ENCODE measurements around the gene ADD2. TPM values are rescaled to one million over a fixed set of nuclear protein-coding genes. Genes with fewer than 3 reads are reported as not detected.
"Not testable (repeated sequence)": the region's sequence is repeated elsewhere in the genome, so short reads cannot be mapped to it uniquely, and the experiment has no call there.

ADD2 gene
- total RNA-seq, 3 donors from 2014 or later, result 0.43 to 4.0 (median 1.1) TPM

GRCh38 chr2:70663411-70663810 lies 104.6 kb downstream of the ADD2 start:
- Histone ChIP-seq H3K9me3 (no peaks in the 10 kb centered on the region), H3K36me3 (ENCODE audit: low read depth) (no peaks in the 10 kb centered on the region), H3K4me1 (ENCODE audit: low read depth) (no peaks in the 10 kb centered on the region), H3K4me3 (no peak overlapping the region)
- DNase-seq (no peak), ATAC-seq (no peak)
- intact Hi-C loops (cut with DNase I, micrococcal nuclease), result no loop called here
- TF ChIP-seq, protein P1, sequence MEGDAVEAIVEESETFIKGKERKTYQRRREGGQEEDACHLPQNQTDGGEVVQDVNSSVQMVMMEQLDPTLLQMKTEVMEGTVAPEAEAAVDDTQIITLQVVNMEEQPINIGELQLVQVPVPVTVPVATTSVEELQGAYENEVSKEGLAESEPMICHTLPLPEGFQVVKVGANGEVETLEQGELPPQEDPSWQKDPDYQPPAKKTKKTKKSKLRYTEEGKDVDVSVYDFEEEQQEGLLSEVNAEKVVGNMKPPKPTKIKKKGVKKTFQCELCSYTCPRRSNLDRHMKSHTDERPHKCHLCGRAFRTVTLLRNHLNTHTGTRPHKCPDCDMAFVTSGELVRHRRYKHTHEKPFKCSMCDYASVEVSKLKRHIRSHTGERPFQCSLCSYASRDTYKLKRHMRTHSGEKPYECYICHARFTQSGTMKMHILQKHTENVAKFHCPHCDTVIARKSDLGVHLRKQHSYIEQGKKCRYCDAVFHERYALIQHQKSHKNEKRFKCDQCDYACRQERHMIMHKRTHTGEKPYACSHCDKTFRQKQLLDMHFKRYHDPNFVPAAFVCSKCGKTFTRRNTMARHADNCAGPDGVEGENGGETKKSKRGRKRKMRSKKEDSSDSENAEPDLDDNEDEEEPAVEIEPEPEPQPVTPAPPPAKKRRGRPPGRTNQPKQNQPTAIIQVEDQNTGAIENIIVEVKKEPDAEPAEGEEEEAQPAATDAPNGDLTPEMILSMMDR (IDR thresholded peaks at IDR 0.05), result no peak

DNA sequence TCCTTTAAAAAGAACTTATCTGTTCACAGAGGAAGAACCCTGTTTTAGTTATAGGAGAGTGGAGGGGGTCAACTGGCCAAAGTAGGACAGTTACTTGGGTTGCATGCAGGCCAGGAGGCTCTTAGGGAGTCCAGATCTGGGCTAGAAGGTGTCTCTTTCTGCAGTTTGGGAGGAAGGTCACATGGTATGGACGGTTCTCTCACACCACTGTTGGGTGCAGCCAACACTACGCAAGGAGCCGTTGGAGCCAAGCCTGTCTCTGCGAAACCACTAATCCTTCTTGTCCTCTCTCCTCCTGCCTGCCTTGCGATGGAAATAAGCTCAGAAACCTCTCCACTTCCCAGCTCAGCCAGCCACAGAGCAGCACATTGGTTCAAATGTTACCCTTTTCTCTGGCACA lies 108.4 kb downstream of the ADD2 start:
- Histone ChIP-seq H3K9me3 (no peaks in the 10 kb centered on the region), H3K36me3 (ENCODE audit: low read depth) (no peaks in the 10 kb centered on the region), H3K4me1 (ENCODE audit: low read depth) (no peaks in the 10 kb centered on the region), H3K4me3 (no peak overlapping the region)
- no peak for ATAC-seq
- DNase-seq, result no peak
- intact Hi-C loops (cut with DNase I, micrococcal nuclease), result no loop called here
- TF ChIP-seq, protein P1 (IDR thresholded peaks at IDR 0.05), result no peak

DNA sequence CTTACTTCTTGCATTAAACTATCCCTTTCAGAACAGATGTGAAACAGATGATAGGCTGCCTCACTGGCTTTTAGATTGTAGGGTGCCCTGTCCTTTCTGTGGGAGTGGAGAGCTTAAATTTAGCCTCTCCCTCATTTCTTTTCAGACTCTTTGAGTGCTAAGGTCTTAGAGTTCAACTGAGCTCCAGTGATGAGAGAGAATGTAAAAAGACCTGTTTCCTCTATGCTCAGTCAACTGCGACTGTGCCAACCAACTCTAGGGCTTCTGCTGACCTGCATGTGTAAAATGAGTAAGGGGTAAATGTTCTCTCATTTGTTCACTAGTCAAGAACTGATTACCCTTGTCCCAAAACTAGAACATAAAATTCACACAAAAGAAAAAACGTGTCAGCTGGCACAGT lies 109.5 kb downstream of the ADD2 start:
- Histone ChIP-seq H3K4me3 (no peak overlapping the region), H3K9me3 (no peaks in the 10 kb centered on the region), H3K4me1 (ENCODE audit: low read depth) (no peaks in the 10 kb centered on the region), H3K36me3 (ENCODE audit: low read depth) (no peaks in the 10 kb centered on the region)
- ATAC-seq (no peak), DNase-seq (no peak)
- intact Hi-C loops (cut with DNase I, micrococcal nuclease), result no loop called here
- TF ChIP-seq, protein P1 (IDR thresholded peaks at IDR 0.05), result no peak

DNA sequence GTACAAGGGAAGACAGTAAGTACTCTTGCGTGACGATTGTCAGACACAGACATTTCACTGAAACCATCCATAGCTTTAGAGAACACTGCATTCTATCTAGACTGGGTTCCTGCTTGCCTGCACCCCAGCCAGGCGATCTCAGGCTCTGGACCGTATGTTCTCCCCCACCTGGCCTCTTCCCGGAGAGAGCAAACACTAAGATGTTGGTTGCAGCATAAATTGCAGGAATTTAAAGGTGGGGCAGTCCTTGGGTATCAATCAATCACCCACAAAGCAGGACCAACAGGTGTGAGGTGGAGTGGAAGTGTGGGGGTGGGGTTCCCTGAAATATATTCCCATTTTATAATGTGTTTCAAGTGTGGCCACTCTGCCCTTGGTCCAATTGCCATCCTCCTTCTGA lies 110.8 kb downstream of the ADD2 start:
- Histone ChIP-seq H3K4me1 (ENCODE audit: low read depth) (no peaks in the 10 kb centered on the region), H3K36me3 (ENCODE audit: low read depth) (no peaks in the 10 kb centered on the region), H3K4me3 (no peak overlapping the region), H3K9me3 (no peaks in the 10 kb centered on the region)
- ATAC-seq, result no peak
- no peak for DNase-seq
- intact Hi-C loops (cut with DNase I, micrococcal nuclease), result no loop called here
- TF ChIP-seq, protein P1 (IDR thresholded peaks at IDR 0.05), result no peak

DNA sequence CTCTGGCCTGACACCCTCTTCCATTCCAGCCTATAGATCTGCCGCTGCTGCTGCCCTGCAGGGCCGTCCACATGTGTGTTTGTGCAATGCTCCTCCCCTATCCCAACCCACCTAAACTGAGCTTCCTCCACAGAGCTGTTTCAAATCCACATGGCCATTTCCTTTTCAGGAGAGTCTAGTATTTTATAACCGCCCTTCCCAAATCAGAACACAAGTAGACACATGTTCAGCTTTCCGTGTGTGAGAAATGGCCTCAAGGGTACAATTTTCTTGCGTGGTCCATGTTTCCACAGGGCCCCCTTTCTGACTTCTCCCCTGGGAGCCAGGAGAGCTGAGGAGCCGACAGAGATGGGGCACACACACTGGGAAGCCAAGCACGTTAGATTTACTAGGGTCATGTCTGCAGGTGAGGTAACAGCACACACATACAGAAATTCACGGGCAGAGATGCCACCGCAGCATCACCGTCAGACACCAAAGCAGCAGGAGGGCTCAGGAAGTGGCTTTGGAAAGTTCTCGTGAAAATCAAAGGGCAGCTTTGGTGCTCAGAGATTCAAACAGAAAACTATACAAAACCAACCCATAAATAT lies 111.5 kb downstream of the ADD2 start:
- Histone ChIP-seq H3K4me1 (ENCODE audit: low read depth) (no peaks in the 10 kb centered on the region), H3K4me3 (no peak overlapping the region), H3K36me3 (ENCODE audit: low read depth) (no peaks in the 10 kb centered on the region), H3K9me3 (no peaks in the 10 kb centered on the region)
- ATAC-seq (no peak), DNase-seq (no peak)
- intact Hi-C loops (cut with DNase I, micrococcal nuclease), result no loop called here
- TF ChIP-seq, protein P1 (IDR thresholded peaks at IDR 0.05), result no peak

GRCh38 chr2:70655786-70656185 lies 112.2 kb downstream of the ADD2 start:
- intact Hi-C loops (cut with DNase I, micrococcal nuclease), result no loop called here
- no peaks in the 10 kb centered on the region for H3K4me1 ChIP-seq (ENCODE audit: low read depth)
- DNase-seq (no peak), ATAC-seq (no peak)
- H3K4me3 ChIP-seq, result no peak overlapping the region
- no peaks in the 10 kb centered on the region for H3K36me3 ChIP-seq (ENCODE audit: low read depth)
- H3K9me3 ChIP-seq, result no peaks in the 10 kb centered on the region
- TF ChIP-seq, protein P1 (IDR thresholded peaks at IDR 0.05), result no peak

DNA sequence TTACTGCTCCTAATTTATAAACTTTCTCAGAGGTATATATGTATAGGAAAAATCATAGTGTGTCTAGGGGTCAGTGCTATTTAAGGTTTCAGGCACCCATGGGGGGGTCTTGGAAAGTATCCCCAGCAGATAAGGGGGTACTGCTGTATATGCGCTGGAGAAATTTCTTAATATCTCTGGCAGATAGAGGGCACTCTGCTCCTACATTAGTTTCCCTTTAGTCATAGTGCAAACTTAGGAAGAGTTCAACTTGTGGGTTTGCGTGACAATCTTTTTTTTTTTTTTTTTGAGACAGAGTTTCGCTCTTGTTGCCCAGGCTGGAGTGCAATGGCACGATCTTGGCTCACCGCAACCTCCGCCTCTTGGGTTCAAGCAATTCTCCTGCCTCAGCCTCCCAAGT lies 112.8 kb downstream of the ADD2 start:
- H3K36me3 ChIP-seq (ENCODE audit: low read depth); H3K4me3 ChIP-seq; H3K4me1 ChIP-seq (ENCODE audit: low read depth); intact Hi-C loops (cut with DNase I, micrococcal nuclease); DNase-seq; H3K9me3 ChIP-seq; ATAC-seq: not testable (repeated sequence)
